CD4-positive, alpha-beta T cell treated with Interleukin-4 for 4 hours (primary cell): ENCODE data around the gene SLC5A10.
A peak's percentile ranks its signal among the peaks of the same experiment; 100 is the strongest.
"Not testable (repeated sequence)": the region's sequence is repeated elsewhere in the genome, so short reads cannot be mapped to it uniquely, and the experiment has no call there.

ENCODE experiments used
- DNase-seq: peaks from one replicate; pipeline ENCODE4 v3.0.0-alpha.2; 2020

Gene SLC5A10

GRCh38 chr17:19021011-19021621 lies 69.2 kb downstream of the SLC5A10 start:
- not testable (repeated sequence) for DNase-seq

DNA sequence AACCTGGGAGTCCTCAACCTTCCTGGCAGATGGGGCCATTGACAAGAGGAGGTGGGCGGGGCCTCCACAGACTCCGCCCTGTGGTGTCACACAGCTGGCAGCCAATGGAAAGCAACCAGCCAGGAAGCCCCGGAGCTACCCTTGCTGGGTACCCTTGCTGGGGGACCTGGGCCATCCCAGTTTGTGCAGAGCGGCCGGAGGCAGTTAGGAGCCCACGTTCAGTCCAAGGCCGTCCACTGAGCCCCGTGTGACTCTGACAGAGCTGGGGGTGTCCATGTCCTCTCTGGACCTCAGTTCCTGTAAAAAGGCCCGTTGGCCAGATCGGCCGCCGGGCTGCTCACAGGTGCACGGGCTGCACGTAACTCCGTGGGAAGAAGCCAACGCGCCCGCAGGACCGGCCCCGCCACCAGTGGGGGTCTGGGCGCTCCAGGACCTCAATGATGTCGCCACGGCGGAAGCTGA lies 69.7 kb downstream of the SLC5A10 start:
- DNase-seq = no peak

DNA sequence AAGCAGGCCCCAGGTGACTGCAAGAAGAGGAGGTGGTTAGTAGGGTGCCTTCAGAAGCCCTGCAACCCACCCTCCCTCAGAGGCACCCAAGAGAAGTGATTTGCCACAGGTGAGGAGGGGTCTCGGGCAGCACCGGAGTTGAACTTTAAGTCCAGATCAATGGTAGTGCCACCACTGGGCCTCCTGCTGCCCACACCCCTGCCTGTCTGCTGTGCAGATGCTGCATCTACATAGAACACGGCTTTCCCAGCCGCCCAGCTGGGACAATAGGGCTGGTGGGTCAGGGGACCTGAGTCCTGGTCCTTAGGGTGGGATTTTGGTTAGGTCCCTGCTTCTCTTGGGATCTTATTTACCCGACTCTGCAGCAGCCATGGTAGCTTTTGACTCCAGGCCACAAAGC lies 70.2 kb downstream of the SLC5A10 start:
- no peak for DNase-seq

GRCh38 chr17:19022747-19023146 lies 70.8 kb downstream of the SLC5A10 start:
- DNase-seq = no peak

GRCh38 chr17:19023209-19023999 lies 71.4 kb downstream of the SLC5A10 start:
- DNase-seq = no peak

DNA sequence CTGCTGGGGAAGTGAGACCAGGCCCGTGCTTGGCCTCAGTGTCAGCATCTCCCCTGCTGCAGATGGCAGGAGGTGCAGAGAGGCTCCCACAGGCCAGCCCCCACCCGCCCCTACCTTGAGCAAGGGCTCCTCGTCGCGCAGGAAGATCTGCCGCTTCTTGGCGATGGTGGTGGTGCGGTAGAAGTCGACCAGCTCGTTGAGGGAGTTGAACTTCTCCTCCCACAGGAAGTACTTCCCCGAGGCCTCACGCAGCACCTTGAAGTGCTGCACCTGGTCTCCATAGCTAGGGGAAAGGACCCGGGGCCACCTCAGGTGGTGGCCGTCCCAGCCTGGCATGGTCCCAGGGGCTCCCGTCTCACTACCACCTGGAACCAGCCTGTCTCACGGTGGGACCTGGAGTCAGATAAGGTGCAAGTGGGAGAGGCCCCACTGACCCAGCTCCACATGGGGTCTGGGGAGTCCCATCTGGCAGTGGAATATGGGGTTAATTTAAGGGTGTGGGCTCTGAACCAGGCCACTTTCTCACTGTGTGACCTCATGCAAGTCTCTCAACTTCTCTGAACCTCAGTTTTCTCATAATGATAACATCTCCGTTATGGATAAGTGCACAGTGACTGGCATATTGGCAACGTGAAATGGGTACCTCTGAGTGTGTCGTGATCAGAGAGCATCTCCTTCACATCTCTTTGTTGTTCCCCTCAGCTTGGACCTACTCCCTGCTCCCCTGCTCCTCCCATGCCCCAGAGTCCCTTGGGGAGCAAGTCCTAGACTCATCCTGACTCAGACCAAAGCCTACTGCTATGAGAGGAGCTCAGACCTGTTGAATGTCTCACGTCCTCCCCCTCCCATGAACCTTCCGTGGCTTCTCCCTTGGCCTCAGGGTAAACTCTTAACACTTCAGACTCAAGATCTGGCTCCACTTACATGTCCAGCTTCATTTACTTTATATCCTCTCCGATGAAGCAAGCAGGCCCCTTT lies 72.4 kb downstream of the SLC5A10 start:
- no peak for DNase-seq

GRCh38 chr17:19028671-19029070 lies 76.7 kb downstream of the SLC5A10 start:
- not testable (repeated sequence) for DNase-seq

DNA sequence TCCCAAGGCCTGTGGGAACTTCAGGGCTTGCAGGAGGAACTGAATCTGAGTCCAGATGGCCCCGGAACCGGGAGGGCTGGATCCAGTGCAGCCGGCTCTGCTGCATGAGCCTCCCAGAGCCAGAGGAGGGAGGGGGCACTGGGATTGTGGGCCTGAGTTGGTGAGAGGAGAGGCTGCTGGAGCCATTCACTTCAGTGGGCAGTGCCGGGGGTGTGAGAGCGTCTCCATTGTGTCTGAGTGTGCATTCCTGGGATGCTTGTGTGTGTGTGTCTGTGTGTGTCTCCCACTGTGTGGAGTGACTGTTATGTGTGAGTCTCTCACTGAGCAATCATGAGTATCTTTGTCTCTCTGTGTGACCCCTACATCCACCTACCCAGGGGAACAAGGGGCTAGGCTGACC lies 77.8 kb downstream of the SLC5A10 start:
- not testable (repeated sequence) for DNase-seq

DNA sequence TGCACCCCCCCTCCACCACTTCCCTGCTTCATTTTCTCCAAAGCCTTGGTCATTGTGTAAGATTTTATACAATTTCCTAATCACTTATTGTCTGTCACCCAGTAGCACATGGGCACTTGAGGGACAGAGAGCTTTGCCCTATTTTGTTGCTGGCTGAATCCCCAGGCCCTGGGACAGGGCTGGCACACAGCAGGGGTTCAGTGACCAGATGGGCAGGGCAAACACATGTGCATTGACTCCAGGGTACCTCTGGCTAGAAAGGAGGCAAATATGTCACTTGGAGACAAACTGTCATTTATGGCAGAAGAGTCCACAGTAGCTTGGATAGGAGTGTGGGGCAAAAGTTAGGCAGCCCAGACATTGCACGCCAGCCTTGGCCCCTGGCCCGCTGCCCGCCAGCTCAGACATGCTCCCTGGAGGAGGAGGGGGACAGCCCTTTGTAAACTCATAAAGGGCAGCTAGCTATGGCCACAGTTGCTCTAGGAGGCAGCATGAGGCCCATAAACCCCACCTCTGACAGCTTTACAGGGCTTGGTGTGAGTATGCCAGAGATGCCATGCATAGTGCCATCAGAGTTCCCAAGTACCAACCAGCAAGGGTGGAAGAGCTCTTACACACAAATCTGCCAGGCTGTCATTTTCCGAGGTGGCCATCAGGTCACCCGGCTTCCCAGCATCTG lies 78.9 kb downstream of the SLC5A10 start:
- DNase-seq = not testable (repeated sequence)

DNA sequence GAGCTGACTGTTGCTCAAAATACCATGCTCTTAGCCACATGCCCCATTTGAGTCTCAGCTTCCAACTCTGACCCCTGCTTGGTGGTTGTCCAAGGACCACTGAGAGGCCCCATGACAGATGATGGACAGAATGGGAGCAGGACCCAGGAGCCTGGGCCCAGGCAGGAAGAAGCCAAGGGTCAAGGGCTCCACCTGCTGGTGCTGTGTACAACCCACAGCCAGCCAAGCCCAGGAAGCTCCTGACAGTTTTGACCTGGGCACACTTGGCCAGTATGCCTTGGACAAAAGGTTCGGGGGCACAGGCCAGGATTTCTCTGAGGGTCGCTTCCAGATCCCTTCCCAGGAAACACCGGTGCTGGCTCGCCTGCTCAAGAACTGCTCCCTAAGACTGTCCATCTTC lies 79.8 kb downstream of the SLC5A10 start:
- DNase-seq = peak; percentile 39

- not testable (repeated sequence) for DNase-seq
These were observed 80.5 kb downstream of the SLC5A10 start for GRCh38 chr17:19032377-19032988.

GRCh38 chr17:19036186-19036585 lies 84.2 kb downstream of the SLC5A10 start:
- DNase-seq = not testable (repeated sequence)

DNA sequence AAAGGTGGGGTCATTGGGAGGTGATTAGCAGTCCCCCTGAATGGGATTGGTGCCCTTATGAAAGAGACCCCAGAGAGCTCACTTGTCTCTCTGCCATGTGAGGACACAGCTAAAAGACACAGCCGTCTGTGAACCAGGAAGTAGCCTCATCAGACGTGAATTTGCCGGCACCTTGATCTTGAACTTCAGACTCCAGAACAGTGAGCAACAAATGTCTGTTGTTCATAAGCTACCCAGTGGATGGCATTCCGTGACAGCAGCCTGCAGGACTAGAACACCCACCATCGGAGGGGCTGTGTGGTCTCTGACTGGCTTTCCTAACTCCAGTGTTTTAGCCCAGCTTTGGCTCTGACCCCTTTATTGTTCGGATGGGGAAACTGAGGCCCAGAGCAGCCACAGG lies 85.6 kb downstream of the SLC5A10 start:
- not testable (repeated sequence) for DNase-seq

GRCh38 chr17:19038007-19038406 lies 86.0 kb downstream of the SLC5A10 start:
- DNase-seq = not testable (repeated sequence)

DNA sequence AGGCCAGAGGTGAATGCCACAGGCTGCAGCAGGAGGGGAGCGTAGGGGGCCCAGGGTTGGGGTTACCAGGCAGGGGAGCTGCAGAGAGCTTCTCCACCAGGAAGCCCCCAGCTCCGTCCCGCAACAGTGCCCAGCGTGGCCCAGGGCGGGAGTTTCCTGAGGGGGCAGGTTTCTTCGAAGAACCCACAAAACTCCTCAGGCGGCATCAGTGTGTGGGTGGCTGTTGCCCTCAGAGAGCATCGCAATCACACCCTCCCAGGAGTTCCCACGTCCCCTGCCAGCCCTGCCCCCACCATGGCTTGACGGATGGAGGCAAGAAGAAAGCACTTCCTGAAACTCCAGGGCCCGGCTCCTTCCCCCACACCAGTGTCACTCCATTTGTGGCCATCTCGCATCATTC lies 86.8 kb downstream of the SLC5A10 start:
- DNase-seq = not testable (repeated sequence)

- not testable (repeated sequence) for DNase-seq
These were observed 88.4 kb downstream of the SLC5A10 start for GRCh38 chr17:19040350-19040749.

DNA sequence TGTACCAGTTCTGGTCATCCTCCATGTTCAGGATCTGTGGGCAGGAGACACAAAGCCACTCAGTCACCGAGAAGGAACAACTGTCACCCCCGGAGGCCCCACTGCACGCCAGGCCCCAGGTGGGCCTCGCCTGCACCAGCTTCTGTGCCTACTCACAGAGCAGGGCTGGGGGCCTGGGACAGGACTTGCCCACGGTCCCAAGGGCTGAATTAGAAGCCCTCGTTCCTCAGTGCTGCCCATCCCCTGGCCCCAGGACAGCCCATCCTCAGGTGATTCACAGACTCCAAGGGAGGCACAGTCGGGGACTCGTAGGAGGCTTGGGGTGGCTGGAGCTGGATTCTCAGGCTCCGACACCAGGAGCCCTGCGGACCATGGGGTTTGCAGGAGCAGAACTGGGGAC lies 89.9 kb downstream of the SLC5A10 start:
- DNase-seq = not testable (repeated sequence)

- not testable (repeated sequence) for DNase-seq
These were observed 90.4 kb downstream of the SLC5A10 start for GRCh38 chr17:19042369-19042768.

GRCh38 chr17:19043032-19043431 lies 91.1 kb downstream of the SLC5A10 start:
- not testable (repeated sequence) for DNase-seq

- DNase-seq = not testable (repeated sequence)
These were observed 92.7 kb downstream of the SLC5A10 start for GRCh38 chr17:19044643-19045042.

GRCh38 chr17:19046782-19047375 lies 94.9 kb downstream of the SLC5A10 start, which contains the start of gene GRAP:
Gene GRAP (minus strand): TSS chr17:19046957. CDS start chr17:19046926, 31 bp downstream.
- not testable (repeated sequence) for DNase-seq
